Measurements from ENCODE around the gene CFAP92.

CFAP92 gene

DNA sequence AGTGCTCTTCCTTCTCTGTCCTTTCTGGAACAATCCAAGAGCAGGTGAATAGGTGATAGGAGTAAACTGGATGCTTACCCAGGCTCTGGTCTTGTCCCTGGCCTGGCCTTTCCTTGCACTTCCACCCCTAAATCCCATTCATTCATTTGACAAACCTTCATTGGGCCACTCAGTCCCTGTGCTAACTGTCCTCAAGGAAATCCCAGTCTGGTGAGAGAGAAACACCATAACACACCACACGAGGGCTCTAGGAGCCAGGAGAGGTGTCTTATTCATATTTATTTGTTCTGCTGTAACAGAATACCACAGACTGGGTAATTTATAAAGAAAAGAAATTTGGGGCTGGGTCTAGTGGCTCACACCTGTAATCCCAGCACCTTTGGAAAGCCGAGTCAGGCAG is 30.0 kb upstream of the CFAP92 start:
- no peak for FAIRE-seq
- TF ChIP-seq POLR2AphosphoS5 (IDR thresholded peaks at IDR 0.05; ENCODE audit: low read depth, low read length) (no peak), TAF1 (IDR thresholded peaks at IDR 0.05; ENCODE audit: borderline replicate concordance, low read depth, low read length) (no peak), POLR2A (IDR thresholded peaks at IDR 0.05; ENCODE audit: low read depth, low read length) (no peak)

GRCh38 chr3:129023008-129023358 is 29.1 kb upstream of the CFAP92 start:
- TF ChIP-seq POLR2A (IDR thresholded peaks at IDR 0.05; ENCODE audit: low read depth, low read length) (no peak), POLR2AphosphoS5 (IDR thresholded peaks at IDR 0.05; ENCODE audit: low read depth, low read length) (no peak), TAF1 (IDR thresholded peaks at IDR 0.05; ENCODE audit: borderline replicate concordance, low read depth, low read length) (no peak)
- no peak for DNase-seq (ENCODE audit: insufficient read length)
- FAIRE-seq: no peak

More for the DNA sequence above, 30.0 kb upstream of the CFAP92 start:
- no peak for DNase-seq (ENCODE audit: insufficient read length)

DNA sequence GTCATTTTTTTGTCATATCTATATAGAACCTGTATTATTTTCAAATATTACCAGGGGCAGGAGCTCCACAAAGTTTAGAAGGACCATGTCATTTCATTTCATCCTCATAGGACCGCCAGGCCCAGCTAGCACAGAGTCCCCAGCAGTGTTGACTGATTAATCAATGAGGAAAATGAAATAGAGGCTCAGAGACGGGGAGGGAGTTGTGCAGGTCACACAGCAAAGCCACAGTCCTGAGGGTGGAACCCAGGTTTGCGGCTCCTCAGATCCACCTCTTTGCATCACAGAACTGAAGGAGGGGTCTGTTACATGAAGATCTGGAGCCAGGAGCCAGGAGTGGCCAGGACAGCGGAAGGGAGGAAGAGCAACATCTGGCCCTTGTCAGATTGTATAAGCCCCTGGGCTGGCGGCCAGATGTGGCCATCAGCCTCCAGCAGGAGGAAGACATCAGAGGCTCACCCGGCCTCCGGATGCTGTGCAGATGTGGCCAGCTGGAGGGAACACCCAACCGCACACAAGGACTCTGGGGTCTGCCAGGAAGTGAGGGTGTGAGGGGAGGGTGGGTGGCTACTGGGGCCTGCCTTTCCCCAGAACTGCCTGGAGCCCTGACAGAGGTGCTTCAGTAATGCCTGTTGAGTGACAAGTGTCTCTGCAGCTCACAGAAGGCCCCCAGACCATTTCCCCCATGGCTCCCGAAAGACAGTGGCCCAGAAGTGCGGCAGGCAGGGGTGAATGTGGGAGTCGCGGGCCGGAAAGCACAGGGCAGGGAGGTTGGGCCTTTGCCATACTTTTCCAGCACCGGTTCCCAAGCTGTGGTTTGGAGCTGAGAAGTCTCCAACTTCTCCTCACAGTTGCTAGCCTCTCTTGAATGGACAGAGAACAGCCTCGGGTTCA is 28.5 kb upstream of the CFAP92 start:
- FAIRE-seq: no peak
- no peak for DNase-seq (ENCODE audit: insufficient read length)
- TF ChIP-seq TAF1 (IDR thresholded peaks at IDR 0.05; ENCODE audit: borderline replicate concordance, low read depth, low read length): no peak

- FAIRE-seq (no peak), DNase-seq (ENCODE audit: insufficient read length) (no peak)
- TF ChIP-seq POLR2A (IDR thresholded peaks at IDR 0.05; ENCODE audit: low read depth, low read length) (no peak), POLR2AphosphoS5 (IDR thresholded peaks at IDR 0.05; ENCODE audit: low read depth, low read length) (no peak), TAF1 (IDR thresholded peaks at IDR 0.05; ENCODE audit: borderline replicate concordance, low read depth, low read length) (no peak)
Observed at GRCh38 chr3:129021140-129021551, 27.3 kb upstream of the CFAP92 start.

DNA sequence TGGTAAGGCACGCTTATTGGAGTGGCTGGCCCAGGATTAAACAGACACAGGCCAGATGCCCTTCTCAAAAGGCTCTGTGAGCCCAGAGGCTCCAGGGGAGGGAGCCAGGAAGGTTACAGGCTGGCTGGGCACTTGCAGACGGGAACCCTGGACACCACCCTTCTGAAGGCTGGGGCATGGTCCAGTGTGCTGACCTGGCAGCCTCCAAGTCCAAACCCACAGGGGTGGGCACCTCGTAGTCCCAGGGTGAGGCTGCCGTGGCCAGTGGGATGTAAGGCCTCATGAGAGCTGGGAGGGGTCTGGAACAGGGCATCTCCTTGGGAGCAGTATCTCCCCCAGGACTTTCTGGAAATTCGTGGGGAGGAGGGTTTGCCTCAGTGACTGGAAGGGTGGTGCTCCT is 26.8 kb upstream of the CFAP92 start:
- no peak for TF ChIP-seq POLR2A (IDR thresholded peaks at IDR 0.05; ENCODE audit: low read depth, low read length)
- TF ChIP-seq POLR2AphosphoS5 (IDR thresholded peaks at IDR 0.05; ENCODE audit: low read depth, low read length): no peak
- TF ChIP-seq TAF1 (IDR thresholded peaks at IDR 0.05; ENCODE audit: borderline replicate concordance, low read depth, low read length): no peak
- no peak for DNase-seq (ENCODE audit: insufficient read length)
- no peak for FAIRE-seq

- no peak for FAIRE-seq
Observed at GRCh38 chr3:129019266-129019665, 25.4 kb upstream of the CFAP92 start.

DNA sequence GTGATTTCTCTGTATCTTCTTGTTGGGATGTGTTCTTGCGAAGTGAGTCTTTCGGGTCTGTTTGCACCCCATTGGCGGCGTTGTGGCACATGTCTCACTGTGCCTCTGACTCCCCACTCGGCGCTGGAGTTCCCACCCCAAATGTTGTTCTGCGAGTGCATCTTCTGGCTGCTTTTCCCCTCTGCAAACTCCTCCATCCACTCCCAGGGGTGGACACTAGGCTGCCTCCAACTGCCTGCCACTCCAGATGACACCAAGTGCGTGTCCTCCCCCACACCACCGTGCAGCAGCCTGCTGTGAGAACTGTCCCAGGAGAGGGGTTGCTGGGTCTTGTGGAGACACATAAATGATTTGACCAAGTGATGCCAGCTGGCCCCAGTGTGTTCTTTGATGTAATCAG is 24.9 kb upstream of the CFAP92 start:
- no peak for DNase-seq (ENCODE audit: insufficient read length)
- no peak for FAIRE-seq
- TF ChIP-seq TAF1 (IDR thresholded peaks at IDR 0.05; ENCODE audit: borderline replicate concordance, low read depth, low read length): no peak

More at GRCh38 chr3:129019266-129019665, 25.4 kb upstream of the CFAP92 start:
- no peak for TF ChIP-seq POLR2A (IDR thresholded peaks at IDR 0.05; ENCODE audit: low read depth, low read length)
- TF ChIP-seq TAF1 (IDR thresholded peaks at IDR 0.05; ENCODE audit: borderline replicate concordance, low read depth, low read length): no peak
- no peak for TF ChIP-seq POLR2AphosphoS5 (IDR thresholded peaks at IDR 0.05; ENCODE audit: low read depth, low read length)
- no peak for DNase-seq (ENCODE audit: insufficient read length)

DNA sequence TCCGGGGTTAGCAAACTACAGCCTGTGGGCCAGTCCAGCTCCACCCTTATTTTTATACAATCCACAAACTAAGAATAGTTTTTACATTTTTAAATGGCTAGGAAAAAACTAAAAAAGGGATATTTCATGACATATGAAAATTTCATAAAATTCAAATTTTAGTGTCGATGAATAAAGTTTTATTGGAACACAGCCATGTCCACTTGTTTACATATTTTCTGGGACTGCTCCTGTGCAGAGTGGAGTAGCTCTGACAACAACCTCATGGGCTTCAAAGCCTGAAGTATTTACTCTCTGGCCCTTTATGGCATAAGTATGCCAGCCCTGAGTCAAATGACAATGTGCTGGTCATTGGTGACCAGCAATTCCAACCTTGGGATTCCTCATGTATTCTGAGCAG is 24.4 kb upstream of the CFAP92 start:
- FAIRE-seq (no peak), DNase-seq (ENCODE audit: insufficient read length) (no peak)
- TF ChIP-seq TAF1 (IDR thresholded peaks at IDR 0.05; ENCODE audit: borderline replicate concordance, low read depth, low read length) (no peak), POLR2AphosphoS5 (IDR thresholded peaks at IDR 0.05; ENCODE audit: low read depth, low read length) (no peak), POLR2A (IDR thresholded peaks at IDR 0.05; ENCODE audit: low read depth, low read length) (no peak)

DNA sequence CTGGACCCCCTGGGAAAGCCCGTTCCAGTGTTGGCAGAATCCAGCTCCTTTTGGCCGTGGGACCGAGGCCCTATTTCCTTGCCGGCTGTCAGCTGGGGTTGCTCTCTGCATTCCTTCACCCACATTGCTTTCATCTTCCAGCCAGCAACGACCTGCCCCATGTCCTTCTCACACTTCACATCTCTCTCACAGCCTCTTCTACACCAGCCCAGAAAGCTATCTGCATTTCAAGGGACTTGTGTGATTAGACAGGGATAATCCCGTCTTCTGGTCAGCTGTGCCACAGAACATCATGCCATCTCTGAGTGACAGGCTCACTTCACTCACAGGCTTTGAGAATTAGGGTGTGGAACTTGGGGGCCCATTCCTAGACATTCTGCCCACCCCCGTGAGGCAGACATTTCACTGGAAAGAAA is 23.6 kb upstream of the CFAP92 start:
- DNase-seq (ENCODE audit: insufficient read length) (no peak), FAIRE-seq (no peak)
- no peak for TF ChIP-seq POLR2A (IDR thresholded peaks at IDR 0.05; ENCODE audit: low read depth, low read length)
- TF ChIP-seq POLR2AphosphoS5 (IDR thresholded peaks at IDR 0.05; ENCODE audit: low read depth, low read length): no peak
- TF ChIP-seq TAF1 (IDR thresholded peaks at IDR 0.05; ENCODE audit: borderline replicate concordance, low read depth, low read length): no peak

- peak; percentile 87 for FAIRE-seq
- no peak for TF ChIP-seq POLR2A (IDR thresholded peaks at IDR 0.05; ENCODE audit: low read depth, low read length)
- TF ChIP-seq POLR2AphosphoS5 (IDR thresholded peaks at IDR 0.05; ENCODE audit: low read depth, low read length): no peak
- TF ChIP-seq TAF1 (IDR thresholded peaks at IDR 0.05; ENCODE audit: borderline replicate concordance, low read depth, low read length): no peak
- no peak for DNase-seq (ENCODE audit: insufficient read length)
Observed at GRCh38 chr3:129016720-129017483, 23.0 kb upstream of the CFAP92 start.

DNA sequence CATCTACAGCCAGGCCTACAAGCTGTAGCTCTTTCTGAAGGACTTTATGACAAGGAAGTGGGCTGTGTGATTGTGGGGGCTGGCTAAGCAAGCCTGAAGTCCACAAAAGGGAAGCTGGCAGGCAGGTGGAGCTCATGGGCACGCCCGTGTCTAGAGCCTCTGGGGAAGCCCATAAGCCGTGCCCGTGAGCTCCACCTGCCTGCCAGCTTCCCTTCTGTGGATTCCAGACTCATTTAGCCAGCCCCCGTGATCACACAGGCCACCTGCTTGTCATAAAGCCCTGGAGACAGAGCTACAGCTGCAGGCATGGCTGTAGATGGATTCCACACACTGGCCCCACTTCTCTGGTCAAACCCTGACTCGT is 22.5 kb upstream of the CFAP92 start:
- DNase-seq (ENCODE audit: insufficient read length) (no peak), FAIRE-seq (peak; percentile 69)
- TF ChIP-seq TAF1 (IDR thresholded peaks at IDR 0.05; ENCODE audit: borderline replicate concordance, low read depth, low read length): no peak
- TF ChIP-seq POLR2AphosphoS5 (IDR thresholded peaks at IDR 0.05; ENCODE audit: low read depth, low read length): no peak
- no peak for TF ChIP-seq POLR2A (IDR thresholded peaks at IDR 0.05; ENCODE audit: low read depth, low read length)

Measured in GM12892 (cell line).